ENCODE data around the gene TRAPPC6A.

TRAPPC6A gene

GRCh38 chr19:45115809-45116615 is 62.0 kb downstream of the TRAPPC6A start:
- DNase-seq (ENCODE audit: low read depth, low spot score) = no peak
- CTCF ChIA-PET = interaction anchor here (1.6 to 5.6 kb wide), 2 partner anchors 9 to 10 kb away, joined by 8 to 29 read pairs; no protein-coding TSS in a partner anchor
- H3K4me3 ChIP-seq (ENCODE audit: low read depth, low read length) = no peak overlapping the region
- POLR2A ChIA-PET = no interaction called here
- TF ChIP-seq, protein P1, sequence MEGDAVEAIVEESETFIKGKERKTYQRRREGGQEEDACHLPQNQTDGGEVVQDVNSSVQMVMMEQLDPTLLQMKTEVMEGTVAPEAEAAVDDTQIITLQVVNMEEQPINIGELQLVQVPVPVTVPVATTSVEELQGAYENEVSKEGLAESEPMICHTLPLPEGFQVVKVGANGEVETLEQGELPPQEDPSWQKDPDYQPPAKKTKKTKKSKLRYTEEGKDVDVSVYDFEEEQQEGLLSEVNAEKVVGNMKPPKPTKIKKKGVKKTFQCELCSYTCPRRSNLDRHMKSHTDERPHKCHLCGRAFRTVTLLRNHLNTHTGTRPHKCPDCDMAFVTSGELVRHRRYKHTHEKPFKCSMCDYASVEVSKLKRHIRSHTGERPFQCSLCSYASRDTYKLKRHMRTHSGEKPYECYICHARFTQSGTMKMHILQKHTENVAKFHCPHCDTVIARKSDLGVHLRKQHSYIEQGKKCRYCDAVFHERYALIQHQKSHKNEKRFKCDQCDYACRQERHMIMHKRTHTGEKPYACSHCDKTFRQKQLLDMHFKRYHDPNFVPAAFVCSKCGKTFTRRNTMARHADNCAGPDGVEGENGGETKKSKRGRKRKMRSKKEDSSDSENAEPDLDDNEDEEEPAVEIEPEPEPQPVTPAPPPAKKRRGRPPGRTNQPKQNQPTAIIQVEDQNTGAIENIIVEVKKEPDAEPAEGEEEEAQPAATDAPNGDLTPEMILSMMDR (IDR thresholded peaks at IDR 0.05; ENCODE audit: insufficient read depth, low read length, missing control alignments) = no peak

- no peak for DNase-seq (ENCODE audit: low read depth, low spot score)
- CTCF ChIA-PET = interaction anchor here (0.9 to 5.6 kb wide), 4 partner anchors 9 to 15 kb away, joined by 3 to 29 read pairs (median 6); no protein-coding TSS in a partner anchor
- TF ChIP-seq, protein P1 (IDR thresholded peaks at IDR 0.05; ENCODE audit: insufficient read depth, low read length, missing control alignments) = no peak
- POLR2A ChIA-PET = no interaction called here
- no peak overlapping the region for H3K4me3 ChIP-seq (ENCODE audit: low read depth, low read length)
Measured at GRCh38 chr19:45114116-45114515, 63.9 kb downstream of the TRAPPC6A start.

DNA sequence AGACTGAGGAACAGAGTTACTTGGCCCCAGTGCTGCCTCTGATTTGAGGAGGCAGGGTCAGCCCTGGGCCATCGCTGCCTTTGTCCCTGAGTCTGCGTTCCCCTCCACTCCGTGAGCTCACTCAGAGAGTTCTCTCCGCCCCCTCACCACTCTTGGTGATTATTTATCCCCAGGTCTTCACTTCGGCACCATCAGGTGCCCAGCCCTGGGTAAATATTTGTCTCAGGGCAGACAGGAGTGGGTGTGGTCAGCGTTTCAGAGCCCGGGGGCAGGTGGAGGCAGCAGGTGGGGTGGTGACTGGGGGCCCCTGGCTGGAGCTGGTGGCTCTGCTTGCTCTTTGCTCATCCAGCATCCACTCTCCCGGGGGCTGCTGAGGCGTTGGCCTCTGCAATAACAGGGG is 64.4 kb downstream of the TRAPPC6A start:
- POLR2A ChIA-PET = no interaction called here
- TF ChIP-seq, protein P1 (IDR thresholded peaks at IDR 0.05; ENCODE audit: insufficient read depth, low read length, missing control alignments) = no peak
- CTCF ChIA-PET = interaction anchor here (0.8 to 5.6 kb wide), 5 partner anchors 8 to 15 kb away, joined by 3 to 29 read pairs (median 4); no protein-coding TSS in a partner anchor
- no peak for DNase-seq (ENCODE audit: low read depth, low spot score)
- H3K4me3 ChIP-seq (ENCODE audit: low read depth, low read length) = no peak overlapping the region
